OCI-M2 (cell line): ENCODE results near the gene CREM.

Experiments
- DNase-seq: peaks from one replicate; lab custom pipeline; 2025; ENCODE audit not compliant: unreplicated experiment; lab: John Stamatoyannopoulos, UW

Gene CREM

GRCh38 chr10:35133586-35133985 is 6.9 kb downstream of the CREM start:
- DNase-seq = no peak

GRCh38 chr10:35135861-35136260 is 9.2 kb downstream of the CREM start:
- DNase-seq = no peak

GRCh38 chr10:35136263-35136815 is 9.7 kb downstream of the CREM start:
- DNase-seq = no peak

- no peak for DNase-seq
Measured at GRCh38 chr10:35140126-35140525, 13.5 kb downstream of the CREM start.

GRCh38 chr10:35140727-35141126 is 14.1 kb downstream of the CREM start:
- no peak for DNase-seq

GRCh38 chr10:35150308-35150707 is 23.7 kb downstream of the CREM start:
- DNase-seq = no peak

- no peak for DNase-seq
Measured at GRCh38 chr10:35152992-35153391, 26.3 kb downstream of the CREM start.

GRCh38 chr10:35153716-35154115 is 27.1 kb downstream of the CREM start:
- no peak for DNase-seq

GRCh38 chr10:35160743-35161142 is 34.1 kb downstream of the CREM start:
- no peak for DNase-seq

GRCh38 chr10:35161906-35162305 is 35.3 kb downstream of the CREM start:
- no peak for DNase-seq

- DNase-seq = no peak
Measured at GRCh38 chr10:35165136-35165535, 38.5 kb downstream of the CREM start.

GRCh38 chr10:35165811-35166210 is 39.2 kb downstream of the CREM start:
- no peak for DNase-seq

- no peak for DNase-seq
Measured at GRCh38 chr10:35166607-35167006, 40.0 kb downstream of the CREM start.

GRCh38 chr10:35167342-35167741 is 40.7 kb downstream of the CREM start:
- no peak for DNase-seq

- DNase-seq = no peak
Measured at GRCh38 chr10:35172146-35172545, 45.5 kb downstream of the CREM start.

GRCh38 chr10:35172574-35172973 is 45.9 kb downstream of the CREM start:
- no peak for DNase-seq

GRCh38 chr10:35178331-35178730 is 51.7 kb downstream of the CREM start:
- DNase-seq = no peak

GRCh38 chr10:35182631-35183510 is 56.2 kb downstream of the CREM start:
- DNase-seq = no peak

- no peak for DNase-seq
Measured at GRCh38 chr10:35184527-35185171, 58.0 kb downstream of the CREM start.

GRCh38 chr10:35185260-35186034 is 58.8 kb downstream of the CREM start:
- DNase-seq = no peak

GRCh38 chr10:35188954-35189353 is 62.3 kb downstream of the CREM start:
- no peak for DNase-seq
